Hepatocyte (in vitro differentiated cells): ENCODE data around the gene SH3BP4.

ENCODE experiments used
- CTCF ChIP-seq: fragments of 200-600 bp; sonication (generic); IDR thresholded peaks from 2 replicates; pipeline ENCODE4 v1.5.1; 2016; ENCODE audit warnings: antibody characterized with exemption, mild to moderate bottlenecking; ENCODE audit not compliant: poor library complexity
- EZH2 ChIP-seq: fragments of 200-600 bp; sonication (generic); IDR thresholded peaks from 2 replicates; pipeline ENCODE4 v1.6.1; 2016; ENCODE audit warnings: antibody characterized with exemption, mild to moderate bottlenecking, borderline replicate concordance

- no peak for TF ChIP-seq CTCF
- no peak for TF ChIP-seq EZH2
Measured at GRCh38 chr2:235001237-235002133, 49.7 kb downstream of the SH3BP4 start.
